ENCODE measurements around the gene MDGA2.

DNA sequence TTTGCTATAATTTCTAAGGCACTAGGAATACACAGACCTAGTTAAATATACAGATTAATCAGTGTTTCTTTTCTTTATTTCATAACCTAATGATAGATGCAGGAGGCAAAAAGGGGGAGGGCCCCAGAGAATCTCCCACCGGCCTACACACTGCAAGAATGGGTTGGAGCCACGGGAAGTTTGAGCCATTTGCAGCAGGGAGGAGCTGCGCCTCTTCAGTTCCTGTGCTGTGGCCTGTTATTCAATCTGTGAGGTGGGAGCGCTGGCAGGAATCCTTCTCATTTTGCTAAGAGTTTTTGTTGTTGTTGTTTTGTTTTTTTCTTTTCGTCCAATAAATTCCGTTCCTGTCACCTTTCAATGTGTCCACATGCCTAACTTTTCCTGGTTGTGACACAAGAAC, 772.6 kb downstream of the MDGA2 start:
- TF ChIP-seq MAX (IDR thresholded peaks at IDR 0.05), result no peak
- TF ChIP-seq EP300 (IDR thresholded peaks at IDR 0.05; ENCODE audit: borderline replicate concordance), result no peak
- TF ChIP-seq CEBPB (IDR thresholded peaks at IDR 0.05), result no peak
- no peak for TF ChIP-seq ZBTB7A (IDR thresholded peaks at IDR 0.05; ENCODE audit: low read depth)
- TF ChIP-seq TAF1 (IDR thresholded peaks at IDR 0.05; ENCODE audit: low read depth), result no peak
- no peak for TF ChIP-seq RAD21 (IDR thresholded peaks at IDR 0.05; ENCODE audit: low read depth)
- TF ChIP-seq CREB1 (IDR thresholded peaks at IDR 0.05; ENCODE audit: low read depth), result no peak
- no peak for TF ChIP-seq TCF12 (IDR thresholded peaks at IDR 0.05; ENCODE audit: low read depth)
- no peak for TF ChIP-seq EGR1 (IDR thresholded peaks at IDR 0.05)
